Heart left ventricle (tissue), 16 donors: ENCODE data around the gene NOTCH2. TPM values are rescaled to one million over a fixed set of nuclear protein-coding genes. Genes with fewer than 3 reads are reported as not detected.

Experiments
- ATAC-seq, 4 donors: fragments of 200-7000 bp; cut with Tn5 transposase; one replicate each; pipeline ENCODE4 v1.9.1; 2020 to 2022; ENCODE audit warnings: moderate library complexity in 4 of 4, mild to moderate bottlenecking in 3 of 4, moderate number of reproducible peaks in 1 of 4
- DNase-seq, 5 donors: peaks; one replicate each; pipeline ENCODE4 v3.0.0-alpha.2; 2020
- H3K27ac ChIP-seq, 12 donors: fragments of 200-600 bp; sonication (generic) in 4 of 12; one replicate each; pipeline versions ENCODE4 v1.5.0 to v1.8.0; 2016 to 2022; ENCODE audit warnings: mild to moderate bottlenecking in 2 of 12
- H3K27me3 ChIP-seq, 9 donors: fragments of 200-600 bp; sonication (generic) in 2 of 9; one replicate each; pipeline versions ENCODE4 v1.5.1 to v1.8.0; 2016 to 2022; ENCODE audit warnings: mild to moderate bottlenecking in 3 of 9
- H3K36me3 ChIP-seq, 9 donors: fragments of 200-600 bp; sonication (generic) in 2 of 9; one replicate each; pipeline versions ENCODE4 v1.5.0 to v1.8.0; 2018 to 2022; ENCODE audit warnings: mild to moderate bottlenecking in 2 of 9
- H3K4me1 ChIP-seq, 12 donors: fragments of 200-600 bp; sonication (generic) in 4 of 12; one replicate each; pipeline versions ENCODE4 v1.5.0 to v1.8.0; 2016 to 2022; ENCODE audit warnings: mild to moderate bottlenecking in 3 of 12
- H3K4me3 ChIP-seq, 12 donors: fragments of 200-600 bp; sonication (generic) in 4 of 12; one replicate each; pipeline versions ENCODE4 v1.5.0 to v1.8.0; 2017 to 2022; ENCODE audit warnings: mild to moderate bottlenecking in 9 of 12, moderate library complexity in 4 of 12
- H3K9me3 ChIP-seq, 12 donors: fragments of 200-600 bp; sonication (generic) in 4 of 12; one replicate each; pipeline versions ENCODE4 v1.5.0 to v1.8.0; 2016 to 2022; ENCODE audit warnings: mild to moderate bottlenecking in 1 of 12
- POLR2A ChIP-seq, 2 donors: fragments of 450-650 bp; IDR thresholded peaks; one replicate each; pipeline ENCODE4 v1.6.1; 2017; ENCODE audit warnings: antibody characterized with exemption in 2 of 2, mild to moderate bottlenecking in 2 of 2, moderate library complexity in 2 of 2
- WGBS, 4 donors: extraction: QIAGEN DNeasy Blood & Tissue Kit in 2 of 4; methylation state at CpG; one replicate each; pipeline versions ENCODE4 v1.1.5 to v1.1.7; 2013 to 2018; 5-methylcytosine and 5-hydroxymethylcytosine counted together
- intact Hi-C, 10 donors: fragments of 100-400 bp; cut with DNase I; formaldehyde crosslinking; loops; one replicate each; pipeline versions ENCODE4 v1.11.1 to v1.14.2; 2022
- polyA plus RNA-seq, 2 donors: library from polyadenylated mRNA; stranded (reverse); fragments of 200-250 nt; gene quantifications; one replicate each; pipeline ENCODE4 v1.2.3, GENCODE V29; 2013
- total RNA-seq, 9 donors: library from RNA; depleted of rRNA in 2 of 9; stranded (reverse); fragments of >200 nt in 2 of 9; fragmentation: NEBNext Ultra II Directional in 3 of 9; extraction: Animal tissue kit (Norgen Biotek cat#: 25700) in 3 of 9; gene quantifications; one replicate each; pipeline versions ENCODE4 v1.1.0 to v1.2.4, GENCODE V29; 2016 to 2023
- TF ChIP-seq, protein P1 (sequence below), 12 donors: fragments of 200-600 bp; sonication (generic) in 4 of 12; IDR thresholded peaks; one replicate each; pipeline versions ENCODE4 v1.5.0 to v1.8.0; 2018 to 2022; ENCODE audit warnings: antibody characterized with exemption in 12 of 12, mild to moderate bottlenecking in 5 of 12
- donor health status: ischemic (EF 13 %, LVEDD 7.1; RV severe dilation, severe dysfunction).
- donor health status: healthy with polysubstance abuse.
- donor health status: DM: no; HTN: yes; CAD: no.
- donor health status: DM: no; HTN: no; CAD: no.
- donor health status: ischemic (EF 25% LVEDD 6.9; RV normal size, moderate dysfunction).
- donor health status: ischemic (EF 25% LVEDD 5.7; RV mildly dilated, moderate dysfunction).
- donor health status: healthy.
- donor health status: DM: yes; HTN: yes; CAD: no.
- donor health status: ischemic (EF 35%, LVEDD 5.7; RV mildly dilated, moderate dysfunction).
- donor health status: nonischemic (EF 11% LVEDD 7.7; RV severe dilation, severe dysfunction).
- donor health status: DM: yes; HTN: yes; CAD: no.
- donor health status: PGD.
- donor health status: ischemic (EF 29% LVEDD 5.4; RV normal size, mild dysfunction).
- donor health status: nonischemic (EF 23%, LVEDD 6.1; RV moderate dilation, normal function).

The NOTCH2 gene
- total and polyA plus RNA-seq, 11 donors: 4.6 to 68.7 (median 26.0) TPM

DNA sequence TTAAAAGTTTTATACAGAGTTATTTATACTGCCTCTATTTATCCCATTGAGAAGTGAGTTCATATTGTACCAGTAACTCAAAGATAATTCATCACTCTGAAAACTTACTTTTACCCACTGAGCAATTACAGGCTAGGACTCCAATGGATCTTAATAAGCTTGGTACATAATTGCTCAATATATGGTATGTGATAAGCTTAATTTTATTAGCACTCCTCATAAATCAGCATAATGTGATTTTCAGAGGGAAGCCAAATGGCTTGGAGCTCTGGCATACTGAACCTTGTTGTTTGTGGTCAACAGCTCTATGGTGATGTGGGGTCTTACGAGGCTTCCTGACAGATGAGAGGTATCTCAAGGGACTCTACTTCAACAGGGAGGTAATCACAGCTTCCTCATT lies 199.5 kb downstream of the NOTCH2 start:
- no peak overlapping the region for H3K4me3 ChIP-seq
- ATAC-seq (no peak), DNase-seq (no peak)
- TF ChIP-seq POLR2A (IDR thresholded peaks at IDR 0.05): no peak
- 73 to 83% (median 78%) methylated on average over 1 of the region's 1 CpG for WGBS, 4 donors
- no peak overlapping the region for H3K27ac ChIP-seq
- intact Hi-C loops: loop anchor here in 3 of 10 donors (10.0 kb wide), 3 partner anchors 75 to 275 kb away; no protein-coding TSS in a partner anchor
- no peaks in the 10 kb centered on the region for H3K27me3 ChIP-seq
- H3K9me3 ChIP-seq: no peaks in the 10 kb centered on the region
- peaks cover 0 to 15% (median 0%) of the 10 kb centered on the region in 12 donors for H3K4me1 ChIP-seq
- no peaks in the 10 kb centered on the region for H3K36me3 ChIP-seq

DNA sequence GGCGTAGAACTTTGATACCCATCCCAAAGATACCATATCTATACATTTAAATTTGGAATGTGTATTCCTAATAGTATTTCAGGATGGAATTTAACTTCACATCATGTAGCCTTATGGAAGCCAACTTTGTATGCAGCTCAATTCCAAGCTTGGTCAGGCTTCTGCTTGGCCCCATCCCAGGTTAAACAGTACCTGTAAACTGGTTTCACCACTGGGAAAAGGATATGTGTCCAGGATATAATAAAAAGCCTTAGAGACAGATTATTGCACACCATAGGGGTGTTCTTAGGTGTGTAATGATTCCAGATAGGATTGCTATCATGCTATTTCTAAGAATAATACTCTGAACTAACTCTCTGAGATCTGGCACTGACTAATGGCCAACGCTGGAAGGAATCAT lies 201.3 kb downstream of the NOTCH2 start:
- Histone ChIP-seq H3K4me1 (peaks cover 0 to 5% (median 0%) of the 10 kb centered on the region in 12 donors), H3K27me3 (peaks cover 0 to 6% (median 0%) of the 10 kb centered on the region in 9 donors), H3K4me3 (no peak overlapping the region), H3K27ac (no peak overlapping the region), H3K36me3 (no peaks in the 10 kb centered on the region), H3K9me3 (no peaks in the 10 kb centered on the region)
- DNase-seq: no peak
- WGBS, 4 donors: 80 to 88% (median 80%) methylated on average over 2 of the region's 2 CpGs
- no peak for ATAC-seq
- TF ChIP-seq POLR2A (IDR thresholded peaks at IDR 0.05): no peak
- TF ChIP-seq, protein P1, sequence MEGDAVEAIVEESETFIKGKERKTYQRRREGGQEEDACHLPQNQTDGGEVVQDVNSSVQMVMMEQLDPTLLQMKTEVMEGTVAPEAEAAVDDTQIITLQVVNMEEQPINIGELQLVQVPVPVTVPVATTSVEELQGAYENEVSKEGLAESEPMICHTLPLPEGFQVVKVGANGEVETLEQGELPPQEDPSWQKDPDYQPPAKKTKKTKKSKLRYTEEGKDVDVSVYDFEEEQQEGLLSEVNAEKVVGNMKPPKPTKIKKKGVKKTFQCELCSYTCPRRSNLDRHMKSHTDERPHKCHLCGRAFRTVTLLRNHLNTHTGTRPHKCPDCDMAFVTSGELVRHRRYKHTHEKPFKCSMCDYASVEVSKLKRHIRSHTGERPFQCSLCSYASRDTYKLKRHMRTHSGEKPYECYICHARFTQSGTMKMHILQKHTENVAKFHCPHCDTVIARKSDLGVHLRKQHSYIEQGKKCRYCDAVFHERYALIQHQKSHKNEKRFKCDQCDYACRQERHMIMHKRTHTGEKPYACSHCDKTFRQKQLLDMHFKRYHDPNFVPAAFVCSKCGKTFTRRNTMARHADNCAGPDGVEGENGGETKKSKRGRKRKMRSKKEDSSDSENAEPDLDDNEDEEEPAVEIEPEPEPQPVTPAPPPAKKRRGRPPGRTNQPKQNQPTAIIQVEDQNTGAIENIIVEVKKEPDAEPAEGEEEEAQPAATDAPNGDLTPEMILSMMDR (IDR thresholded peaks at IDR 0.05): no peak
- intact Hi-C loops: no loop called here

DNA sequence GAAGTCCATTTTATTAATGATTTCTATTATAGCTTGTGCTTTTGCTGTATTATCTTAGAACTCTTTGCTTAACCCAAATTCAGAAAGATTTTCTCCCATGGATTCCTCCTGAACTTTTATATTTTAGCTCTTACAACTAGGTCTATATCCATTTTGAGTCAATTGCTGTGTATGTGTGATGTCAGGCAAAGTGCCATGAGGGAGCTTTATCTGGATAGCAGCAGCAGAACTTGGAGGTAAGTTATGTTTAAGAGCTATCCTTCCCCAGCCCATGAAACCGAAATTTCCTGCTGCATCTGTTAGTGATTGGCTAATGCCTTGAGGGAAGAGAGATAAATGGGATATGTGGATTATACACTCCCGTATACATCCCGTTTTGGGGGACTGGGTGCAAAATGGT lies 203.0 kb downstream of the NOTCH2 start:
- 56 to 65% (median 60%) methylated on average over 3 of the region's 3 CpGs for WGBS, 4 donors
- Histone ChIP-seq H3K27me3 (peaks cover 0 to 9% (median 0%) of the 10 kb centered on the region in 9 donors), H3K9me3 (no peaks in the 10 kb centered on the region), H3K36me3 (no peaks in the 10 kb centered on the region), H3K4me1 (peaks cover 0 to 4% (median 0%) of the 10 kb centered on the region in 12 donors), H3K27ac (no peak overlapping the region), H3K4me3 (no peak overlapping the region)
- DNase-seq: no peak
- intact Hi-C loops: no loop called here
- ATAC-seq: no peak
- TF ChIP-seq, protein P1 (IDR thresholded peaks at IDR 0.05): no peak

DNA sequence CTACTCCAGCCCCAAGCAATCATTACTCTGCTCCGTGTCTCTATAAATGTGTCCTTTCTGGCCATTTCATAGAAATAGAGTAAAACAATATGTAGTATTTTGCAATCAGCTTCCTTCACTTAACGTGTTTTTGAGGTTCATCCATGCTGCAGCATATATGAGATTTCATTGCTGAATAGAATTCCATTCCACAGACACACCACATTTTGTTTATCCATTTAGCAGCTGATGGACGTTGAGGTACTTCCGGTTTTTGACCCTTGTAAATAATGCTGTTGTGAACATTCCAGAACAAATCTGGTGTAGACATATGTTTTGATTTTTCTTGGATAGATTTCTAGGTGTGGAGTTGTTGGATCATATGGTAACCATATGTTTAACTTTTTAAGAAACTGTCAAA lies 203.8 kb downstream of the NOTCH2 start:
- ATAC-seq: no peak
- H3K9me3 ChIP-seq: no peaks in the 10 kb centered on the region
- no peak overlapping the region for H3K4me3 ChIP-seq
- no peak overlapping the region for H3K27ac ChIP-seq
- no peak for TF ChIP-seq POLR2A (IDR thresholded peaks at IDR 0.05)
- TF ChIP-seq, protein P1 (IDR thresholded peaks at IDR 0.05): no peak
- 55 to 61% (median 57%) methylated on average over 4 of the region's 4 CpGs for WGBS, 4 donors
- intact Hi-C loops: no loop called here
- H3K36me3 ChIP-seq: no peaks in the 10 kb centered on the region
- DNase-seq: no peak
- H3K4me1 ChIP-seq: no peaks in the 10 kb centered on the region
- peaks cover 0 to 9% (median 0%) of the 10 kb centered on the region in 9 donors for H3K27me3 ChIP-seq

DNA sequence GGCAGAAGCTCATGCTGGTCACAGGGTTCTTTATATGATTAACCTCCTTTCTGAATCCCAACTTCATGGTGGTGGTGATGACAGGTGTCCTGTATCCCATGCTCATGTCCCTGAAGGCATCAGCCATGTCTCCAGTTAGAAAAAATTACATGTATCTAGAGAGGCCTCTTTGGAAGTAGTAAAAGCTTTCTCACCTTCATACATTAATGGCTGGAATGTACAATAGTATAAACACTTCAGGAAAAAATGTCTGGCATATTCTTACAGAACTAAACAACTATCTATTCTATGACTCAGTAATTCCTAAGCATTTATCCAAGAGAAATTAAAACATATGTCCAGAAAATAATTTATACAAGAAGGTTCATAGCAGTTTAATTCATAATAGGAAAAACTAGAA lies 207.2 kb downstream of the NOTCH2 start:
- intact Hi-C loops: no loop called here
- Histone ChIP-seq H3K9me3 (no peaks in the 10 kb centered on the region), H3K27me3 (peaks cover 0 to 13% (median 0%) of the 10 kb centered on the region in 9 donors), H3K4me3 (no peak overlapping the region), H3K27ac (no peak overlapping the region), H3K36me3 (no peaks in the 10 kb centered on the region), H3K4me1 (peaks cover 0 to 10% (median 0%) of the 10 kb centered on the region in 12 donors)
- DNase-seq: no peak
- TF ChIP-seq POLR2A (IDR thresholded peaks at IDR 0.05): no peak
- TF ChIP-seq, protein P1 (IDR thresholded peaks at IDR 0.05): no peak
- no peak for ATAC-seq
